GM10266 (cell line): ENCODE data around the gene DICER1.

ENCODE experiments used
- DNase-seq: peaks from one replicate; pipeline ENCODE4 v3.0.0; 2012; ENCODE audit errors: extremely low spot score
- TF ChIP-seq, protein P1 (sequence below): IDR thresholded peaks from 2 replicates; pipeline ENCODE4 v1.5.1; 2012; ENCODE audit warnings: mild to moderate bottlenecking, low read depth; ENCODE audit not compliant: control insufficient read depth, insufficient read depth; ENCODE audit errors: missing control alignments

Gene DICER1

DNA sequence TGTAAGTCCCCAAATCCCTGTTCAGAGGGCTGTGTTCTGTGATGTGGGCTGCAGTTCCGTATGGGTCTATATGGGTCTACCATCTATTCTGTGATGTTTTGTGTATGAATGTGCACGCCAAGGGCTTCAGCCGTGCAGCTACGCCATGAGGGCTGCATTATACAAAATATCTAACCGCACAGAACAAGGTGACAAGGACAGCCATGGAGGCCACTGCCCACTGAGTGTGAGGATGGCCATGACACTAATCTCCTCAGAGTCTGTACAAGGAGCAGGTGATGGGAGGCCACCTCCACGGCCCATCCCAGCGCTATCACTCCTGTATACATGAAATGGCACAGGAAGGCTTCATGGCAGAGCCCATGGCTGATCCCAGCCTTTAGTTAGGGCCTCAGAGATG, 102.0 kb downstream of the DICER1 start:
- no peak for DNase-seq
- TF ChIP-seq, protein P1, sequence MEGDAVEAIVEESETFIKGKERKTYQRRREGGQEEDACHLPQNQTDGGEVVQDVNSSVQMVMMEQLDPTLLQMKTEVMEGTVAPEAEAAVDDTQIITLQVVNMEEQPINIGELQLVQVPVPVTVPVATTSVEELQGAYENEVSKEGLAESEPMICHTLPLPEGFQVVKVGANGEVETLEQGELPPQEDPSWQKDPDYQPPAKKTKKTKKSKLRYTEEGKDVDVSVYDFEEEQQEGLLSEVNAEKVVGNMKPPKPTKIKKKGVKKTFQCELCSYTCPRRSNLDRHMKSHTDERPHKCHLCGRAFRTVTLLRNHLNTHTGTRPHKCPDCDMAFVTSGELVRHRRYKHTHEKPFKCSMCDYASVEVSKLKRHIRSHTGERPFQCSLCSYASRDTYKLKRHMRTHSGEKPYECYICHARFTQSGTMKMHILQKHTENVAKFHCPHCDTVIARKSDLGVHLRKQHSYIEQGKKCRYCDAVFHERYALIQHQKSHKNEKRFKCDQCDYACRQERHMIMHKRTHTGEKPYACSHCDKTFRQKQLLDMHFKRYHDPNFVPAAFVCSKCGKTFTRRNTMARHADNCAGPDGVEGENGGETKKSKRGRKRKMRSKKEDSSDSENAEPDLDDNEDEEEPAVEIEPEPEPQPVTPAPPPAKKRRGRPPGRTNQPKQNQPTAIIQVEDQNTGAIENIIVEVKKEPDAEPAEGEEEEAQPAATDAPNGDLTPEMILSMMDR: no peak

DNA sequence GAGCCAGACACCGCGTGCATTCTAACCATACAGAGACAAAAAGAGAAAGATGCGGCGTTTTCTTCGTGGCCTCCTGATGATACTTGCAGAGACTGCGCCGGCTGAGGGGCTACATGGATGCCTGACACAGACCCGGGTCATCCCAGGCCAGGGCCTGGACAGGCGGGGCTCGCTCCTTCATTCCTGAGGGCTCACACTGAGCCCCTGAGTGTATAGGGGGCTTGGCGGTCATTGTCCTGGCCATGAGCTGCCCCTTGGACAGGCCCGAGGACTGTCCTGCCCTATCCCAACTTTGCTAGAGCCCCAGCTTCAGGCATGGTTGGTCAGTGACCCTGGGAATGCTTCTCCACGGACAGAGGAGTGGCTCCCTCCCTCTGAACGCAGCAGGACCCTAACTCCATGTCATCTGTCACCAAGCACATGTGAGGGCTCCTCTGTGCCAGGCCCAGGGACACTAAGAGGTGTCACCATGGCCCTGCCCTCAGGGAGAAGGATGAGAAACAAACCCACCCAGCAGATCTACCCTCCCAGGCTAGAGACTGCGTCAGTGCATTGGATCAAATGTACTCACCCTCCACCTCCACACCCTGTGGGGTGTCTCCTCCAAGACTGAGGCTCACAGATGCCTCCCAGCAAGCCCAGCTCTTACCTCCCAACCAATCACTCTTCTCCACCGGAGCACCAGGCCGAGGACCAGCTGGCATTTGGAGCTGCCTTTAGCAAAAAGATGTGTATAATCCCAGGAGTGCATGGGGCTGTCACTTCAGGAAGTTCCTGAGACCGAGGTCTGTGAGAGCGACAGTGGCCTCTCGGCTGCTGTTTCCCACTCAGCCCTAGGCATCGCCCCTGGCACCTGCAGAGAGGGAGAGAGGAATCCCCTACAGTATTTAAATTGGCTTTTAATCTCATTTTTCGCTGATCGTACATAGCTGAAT, 102.7 kb downstream of the DICER1 start:
- no peak for DNase-seq
- TF ChIP-seq, protein P1: no peak

DNA sequence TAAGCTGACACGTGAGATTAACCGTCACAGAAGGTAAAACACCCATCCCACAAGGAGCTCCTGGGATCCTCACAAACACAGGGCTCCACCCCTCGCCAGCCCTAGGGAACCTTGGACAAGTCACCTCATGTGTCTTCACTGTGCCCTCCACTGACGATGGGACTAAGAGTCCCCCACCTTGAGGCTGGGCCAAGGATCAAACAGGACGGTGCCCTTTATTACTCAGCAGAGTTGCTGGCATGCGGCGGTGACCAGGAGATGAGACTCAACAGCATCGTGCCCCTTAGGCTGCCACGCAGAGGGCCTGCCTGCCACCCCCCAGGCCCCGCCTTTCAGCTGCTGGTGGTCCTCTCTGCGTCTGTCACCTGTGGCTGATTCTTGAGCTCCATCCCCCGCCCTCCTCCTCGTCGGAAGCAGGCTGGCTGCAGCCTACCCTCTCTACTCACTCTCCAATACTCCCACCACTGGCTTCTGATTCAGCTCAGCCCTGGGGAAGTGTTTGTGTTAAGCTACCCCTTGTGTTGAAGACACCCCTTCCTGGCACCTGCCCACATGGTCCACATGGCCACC, 105.2 kb downstream of the DICER1 start:
- TF ChIP-seq, protein P1: no peak
- no peak for DNase-seq

DNA sequence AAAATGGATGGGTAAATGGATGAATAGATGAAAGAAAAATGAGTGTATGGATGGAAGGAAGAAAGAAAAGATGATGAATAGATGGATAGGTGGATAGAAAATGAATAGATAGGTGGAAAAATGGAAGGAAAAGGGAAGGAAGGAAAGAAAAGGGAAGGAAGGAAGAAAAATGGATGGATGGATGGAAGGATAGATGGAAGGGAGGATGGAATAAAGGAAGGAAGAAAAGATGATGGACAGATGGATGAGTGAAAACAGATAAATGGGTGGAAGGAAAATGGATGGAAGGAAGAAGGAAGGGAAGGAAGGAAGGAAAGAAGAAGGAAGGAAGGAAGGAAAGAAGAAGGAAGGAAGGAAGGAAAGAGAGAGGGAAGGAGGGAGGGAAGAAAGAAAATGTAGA, 107.4 kb downstream of the DICER1 start:
- DNase-seq: no peak
- TF ChIP-seq, protein P1: no peak

DNA sequence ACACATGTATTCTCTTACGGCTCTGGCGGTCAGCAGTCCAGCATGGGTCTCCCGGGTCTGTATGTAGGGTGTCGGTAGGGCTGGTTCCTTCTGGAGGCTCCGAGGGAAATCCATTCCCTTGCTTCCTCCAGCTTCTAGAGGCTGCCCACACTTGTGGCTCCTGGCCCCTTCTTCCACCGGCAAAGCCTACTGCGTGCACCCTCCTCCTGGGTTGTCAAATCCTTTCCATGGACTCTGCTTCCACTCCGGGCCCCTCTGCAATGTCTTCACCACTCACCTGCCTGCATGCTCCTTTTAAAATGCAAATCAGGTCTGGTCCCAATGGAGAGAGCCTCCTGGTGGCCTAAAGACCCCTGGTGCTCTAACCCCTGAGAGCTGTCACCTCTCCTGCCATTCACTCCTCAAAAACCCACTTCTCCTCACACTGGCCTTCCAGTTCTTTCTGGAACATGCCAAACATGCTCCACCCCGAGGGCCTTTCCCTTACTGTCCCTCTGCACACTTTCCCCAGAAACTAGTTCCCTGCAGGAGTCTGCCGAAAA, 108.5 kb downstream of the DICER1 start:
- TF ChIP-seq, protein P1: no peak
- no peak for DNase-seq

DNA sequence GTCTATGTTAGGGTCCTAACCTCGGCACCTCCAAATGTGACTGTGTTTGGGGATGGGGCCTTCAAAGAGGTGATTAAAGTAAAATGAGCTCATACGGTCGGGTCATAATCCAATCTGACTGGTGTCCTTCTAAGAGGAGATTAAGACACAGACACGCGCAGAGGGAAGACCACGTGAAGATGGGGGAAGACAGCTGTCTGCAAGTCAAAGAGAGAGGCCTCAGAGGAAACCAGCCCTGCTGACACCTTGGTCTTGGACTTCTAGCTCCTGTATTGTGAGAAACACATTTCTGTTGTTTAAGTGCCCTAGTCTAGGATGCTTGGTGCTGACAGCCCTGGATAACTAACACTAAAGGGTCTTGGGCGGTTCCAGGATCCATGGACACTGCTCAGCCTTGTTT, 109.6 kb downstream of the DICER1 start:
- DNase-seq: no peak

More for the DNA sequence above, 109.6 kb downstream of the DICER1 start:
- TF ChIP-seq, protein P1: no peak
